Measurements from ENCODE around the gene CNMD.
"Not testable (repeated sequence)": the region's sequence is repeated elsewhere in the genome, so short reads cannot be mapped to it uniquely, and the experiment has no call there.

The CNMD gene

GRCh38 chr13:52743988-52744387 lies 4.4 kb upstream of the CNMD start:
- Histone ChIP-seq H3K9ac (ENCODE audit: low read length) (no peak overlapping the region), H3K4me1 (ENCODE audit: control insufficient read depth, insufficient read depth, low read length) (peaks cover 17% of the 10 kb centered on the region), H3K4me3 (ENCODE audit: low read depth, low read length) (no peak overlapping the region), H3K36me3 (ENCODE audit: control insufficient read depth, insufficient read depth, low read length) (no peaks in the 10 kb centered on the region), H3K27ac (ENCODE audit: low read depth, low read length) (no peak overlapping the region), H3K27me3 (ENCODE audit: control insufficient read depth, insufficient read depth, low read length) (peaks cover 17% of the 10 kb centered on the region; the same call in 1 of the 2 replicates), H3K9me3 (ENCODE audit: control insufficient read depth, insufficient read depth, low read depth, low read length) (peaks cover 3% of the 10 kb centered on the region; the same call in 1 of the 2 replicates)

- Histone ChIP-seq H3K4me1 (ENCODE audit: control insufficient read depth, insufficient read depth, low read length) (peaks cover 18% of the 10 kb centered on the region), H3K36me3 (ENCODE audit: control insufficient read depth, insufficient read depth, low read length) (no peaks in the 10 kb centered on the region), H3K27ac (ENCODE audit: low read depth, low read length) (no peak overlapping the region), H3K9me3 (ENCODE audit: control insufficient read depth, insufficient read depth, low read depth, low read length) (peaks cover 3% of the 10 kb centered on the region; the same call in 1 of the 2 replicates), H3K27me3 (ENCODE audit: control insufficient read depth, insufficient read depth, low read length) (peaks cover 18% of the 10 kb centered on the region; the same call in 1 of the 2 replicates), H3K4me3 (ENCODE audit: low read depth, low read length) (no peak overlapping the region), H3K9ac (ENCODE audit: low read length) (no peak overlapping the region)
Measured at GRCh38 chr13:52743569-52743968, 3.9 kb upstream of the CNMD start.

GRCh38 chr13:52738719-52739467 lies 727 bp downstream of the CNMD start:
- H3K9ac ChIP-seq (ENCODE audit: low read length), result peak overlapping the region; percentile 78
- H3K9me3 ChIP-seq (ENCODE audit: control insufficient read depth, insufficient read depth, low read depth, low read length), result peaks cover 3% of the 10 kb centered on the region; the same call in 1 of the 2 replicates
- peak overlapping the region; percentile 54 for H3K27ac ChIP-seq (ENCODE audit: low read depth, low read length)
- H3K4me3 ChIP-seq (ENCODE audit: low read depth, low read length), result peak overlapping the region; percentile 94
- H3K36me3 ChIP-seq (ENCODE audit: control insufficient read depth, insufficient read depth, low read length), result peaks cover 6% of the 10 kb centered on the region
- H3K27me3 ChIP-seq (ENCODE audit: control insufficient read depth, insufficient read depth, low read length), result peaks cover 19% of the 10 kb centered on the region; the same call in 1 of the 2 replicates
- peaks cover 50% of the 10 kb centered on the region for H3K4me1 ChIP-seq (ENCODE audit: control insufficient read depth, insufficient read depth, low read length)

- H3K9ac ChIP-seq (ENCODE audit: low read length), result peak overlapping the region; percentile 78
- H3K27me3 ChIP-seq (ENCODE audit: control insufficient read depth, insufficient read depth, low read length), result peaks cover 19% of the 10 kb centered on the region; the same call in 1 of the 2 replicates
Measured at GRCh38 chr13:52737965-52738364, 1.7 kb downstream of the CNMD start.

GRCh38 chr13:52737451-52737850 lies 2.2 kb downstream of the CNMD start:
- peaks cover 50% of the 10 kb centered on the region for H3K4me1 ChIP-seq (ENCODE audit: control insufficient read depth, insufficient read depth, low read length)
- peaks cover 19% of the 10 kb centered on the region; the same call in 1 of the 2 replicates for H3K27me3 ChIP-seq (ENCODE audit: control insufficient read depth, insufficient read depth, low read length)
- peak overlapping the region; percentile 94 for H3K4me3 ChIP-seq (ENCODE audit: low read depth, low read length)
- H3K36me3 ChIP-seq (ENCODE audit: control insufficient read depth, insufficient read depth, low read length), result peaks cover 14% of the 10 kb centered on the region
- H3K27ac ChIP-seq (ENCODE audit: low read depth, low read length), result peak overlapping the region; percentile 54
- no peak overlapping the region for H3K9ac ChIP-seq (ENCODE audit: low read length)
- no peaks in the 10 kb centered on the region; the same call in 1 of the 2 replicates for H3K9me3 ChIP-seq (ENCODE audit: control insufficient read depth, insufficient read depth, low read depth, low read length)

More at GRCh38 chr13:52737965-52738364, 1.7 kb downstream of the CNMD start:
- H3K4me1 ChIP-seq (ENCODE audit: control insufficient read depth, insufficient read depth, low read length), result peaks cover 50% of the 10 kb centered on the region
- no peaks in the 10 kb centered on the region; the same call in 1 of the 2 replicates for H3K9me3 ChIP-seq (ENCODE audit: control insufficient read depth, insufficient read depth, low read depth, low read length)
- peak overlapping the region; percentile 54 for H3K27ac ChIP-seq (ENCODE audit: low read depth, low read length)
- H3K36me3 ChIP-seq (ENCODE audit: control insufficient read depth, insufficient read depth, low read length), result peaks cover 11% of the 10 kb centered on the region
- peak overlapping the region; percentile 94 for H3K4me3 ChIP-seq (ENCODE audit: low read depth, low read length)

GRCh38 chr13:52736891-52737290 lies 2.7 kb downstream of the CNMD start:
- peak overlapping the region; percentile 30 for H3K9ac ChIP-seq (ENCODE audit: low read length)
- peak overlapping the region; percentile 54; the same call in 1 of the 2 replicates for H3K27ac ChIP-seq (ENCODE audit: low read depth, low read length)

GRCh38 chr13:52734075-52734623 lies 5.5 kb downstream of the CNMD start:
- Histone ChIP-seq H3K36me3 (ENCODE audit: control insufficient read depth, insufficient read depth, low read length) (peaks cover 34% of the 10 kb centered on the region), H3K27me3 (ENCODE audit: control insufficient read depth, insufficient read depth, low read length) (peaks cover 3% of the 10 kb centered on the region; the same call in 1 of the 2 replicates), H3K27ac (ENCODE audit: low read depth, low read length) (no peak overlapping the region), H3K9ac (ENCODE audit: low read length) (no peak overlapping the region), H3K4me1 (ENCODE audit: control insufficient read depth, insufficient read depth, low read length) (peaks cover 34% of the 10 kb centered on the region), H3K4me3 (ENCODE audit: low read depth, low read length) (no peak overlapping the region), H3K9me3 (ENCODE audit: control insufficient read depth, insufficient read depth, low read depth, low read length) (no peaks in the 10 kb centered on the region)

More at GRCh38 chr13:52736891-52737290, 2.7 kb downstream of the CNMD start:
- Histone ChIP-seq H3K36me3 (ENCODE audit: control insufficient read depth, insufficient read depth, low read length) (peaks cover 20% of the 10 kb centered on the region), H3K4me1 (ENCODE audit: control insufficient read depth, insufficient read depth, low read length) (peaks cover 50% of the 10 kb centered on the region), H3K4me3 (ENCODE audit: low read depth, low read length) (peak overlapping the region; percentile 94; the same call in 1 of the 2 replicates), H3K9me3 (ENCODE audit: control insufficient read depth, insufficient read depth, low read depth, low read length) (no peaks in the 10 kb centered on the region), H3K27me3 (ENCODE audit: control insufficient read depth, insufficient read depth, low read length) (peaks cover 19% of the 10 kb centered on the region; the same call in 1 of the 2 replicates)

GRCh38 chr13:52726258-52726657 lies 13.4 kb downstream of the CNMD start:
- H3K36me3 ChIP-seq (ENCODE audit: control insufficient read depth, insufficient read depth, low read length), result peaks cover 36% of the 10 kb centered on the region
- no peak overlapping the region for H3K9ac ChIP-seq (ENCODE audit: low read length)
- no peaks in the 10 kb centered on the region for H3K27me3 ChIP-seq (ENCODE audit: control insufficient read depth, insufficient read depth, low read length)
- no peak overlapping the region for H3K4me3 ChIP-seq (ENCODE audit: low read depth, low read length)
- peaks cover 11% of the 10 kb centered on the region; the same call in 1 of the 2 replicates for H3K9me3 ChIP-seq (ENCODE audit: control insufficient read depth, insufficient read depth, low read depth, low read length)
- H3K27ac ChIP-seq (ENCODE audit: low read depth, low read length), result no peak overlapping the region
- peaks cover 7% of the 10 kb centered on the region for H3K4me1 ChIP-seq (ENCODE audit: control insufficient read depth, insufficient read depth, low read length)

- H3K4me1 ChIP-seq (ENCODE audit: control insufficient read depth, insufficient read depth, low read length), result peaks cover 7% of the 10 kb centered on the region
- H3K4me3 ChIP-seq (ENCODE audit: low read depth, low read length), result no peak overlapping the region
- H3K9ac ChIP-seq (ENCODE audit: low read length), result no peak overlapping the region
- H3K27me3 ChIP-seq (ENCODE audit: control insufficient read depth, insufficient read depth, low read length), result no peaks in the 10 kb centered on the region
- peaks cover 35% of the 10 kb centered on the region for H3K36me3 ChIP-seq (ENCODE audit: control insufficient read depth, insufficient read depth, low read length)
- H3K9me3 ChIP-seq (ENCODE audit: control insufficient read depth, insufficient read depth, low read depth, low read length), result peaks cover 20% of the 10 kb centered on the region
- no peak overlapping the region for H3K27ac ChIP-seq (ENCODE audit: low read depth, low read length)
Measured at GRCh38 chr13:52725302-52725701, 14.3 kb downstream of the CNMD start.

GRCh38 chr13:52723181-52723580 lies 16.4 kb downstream of the CNMD start:
- peaks cover 36% of the 10 kb centered on the region for H3K36me3 ChIP-seq (ENCODE audit: control insufficient read depth, insufficient read depth, low read length)
- H3K4me3 ChIP-seq (ENCODE audit: low read depth, low read length), result no peak overlapping the region
- peaks cover 23% of the 10 kb centered on the region for H3K9me3 ChIP-seq (ENCODE audit: control insufficient read depth, insufficient read depth, low read depth, low read length)
- H3K27ac ChIP-seq (ENCODE audit: low read depth, low read length), result no peak overlapping the region
- H3K27me3 ChIP-seq (ENCODE audit: control insufficient read depth, insufficient read depth, low read length), result no peaks in the 10 kb centered on the region
- H3K9ac ChIP-seq (ENCODE audit: low read length), result no peak overlapping the region
- H3K4me1 ChIP-seq (ENCODE audit: control insufficient read depth, insufficient read depth, low read length), result no peaks in the 10 kb centered on the region

- H3K27me3 ChIP-seq (ENCODE audit: control insufficient read depth, insufficient read depth, low read length); H3K27ac ChIP-seq (ENCODE audit: low read depth, low read length); H3K4me1 ChIP-seq (ENCODE audit: control insufficient read depth, insufficient read depth, low read length); H3K4me3 ChIP-seq (ENCODE audit: low read depth, low read length); H3K9ac ChIP-seq (ENCODE audit: low read length): not testable (repeated sequence)
- Histone ChIP-seq H3K9me3 (ENCODE audit: control insufficient read depth, insufficient read depth, low read depth, low read length) (peaks cover 23% of the 10 kb centered on the region), H3K36me3 (ENCODE audit: control insufficient read depth, insufficient read depth, low read length) (peaks cover 36% of the 10 kb centered on the region)
Measured at GRCh38 chr13:52721356-52721755, 18.3 kb downstream of the CNMD start.
